Stimulated activated naive CD8-positive, alpha-beta T cell treated with anti-CD3 and anti-CD28 coated beads, Interleukin-15, amount 100 ng/mL, for 72 hours (primary cell): ENCODE data around the gene ALPL.
"Not testable (repeated sequence)": the region's sequence is repeated elsewhere in the genome, so short reads cannot be mapped to it uniquely, and the experiment has no call there.

Experiments used
- ATAC-seq: fragments of 150-1000 bp; cut with Tn5 transposase; 2 replicates; pipeline ENCODE4 v1.10.0; 2021; ENCODE audit warnings: mild to moderate bottlenecking, moderate library complexity
- DNase-seq, 2 donors: peaks; one replicate each; pipeline ENCODE4 v3.0.0; 2021 to 2022
- H3K27ac Mint-ChIP-seq, 2 donors: one replicate each; pipeline ENCODE4 v1.8.0; 2022; ENCODE audit warnings: mild to moderate bottlenecking in 2 of 2, mixed read lengths in 2 of 2, moderate library complexity in 2 of 2
- H3K27me3 Mint-ChIP-seq: one replicate; pipeline ENCODE4 v1.8.0; 2022; ENCODE audit warnings: mixed read lengths
- H3K4me1 Mint-ChIP-seq: one replicate; pipeline ENCODE4 v1.8.0; 2022; ENCODE audit warnings: mild to moderate bottlenecking, mixed read lengths
- H3K4me3 Mint-ChIP-seq, 2 donors: one replicate each; pipeline ENCODE4 v1.8.0; 2022; ENCODE audit warnings: mild to moderate bottlenecking in 2 of 2, mixed read lengths in 2 of 2, moderate library complexity in 1 of 2
- H3K9me3 Mint-ChIP-seq, 2 donors: one replicate each; pipeline ENCODE4 v1.8.0; 2022; ENCODE audit warnings: mixed read lengths in 2 of 2

ALPL gene

DNA sequence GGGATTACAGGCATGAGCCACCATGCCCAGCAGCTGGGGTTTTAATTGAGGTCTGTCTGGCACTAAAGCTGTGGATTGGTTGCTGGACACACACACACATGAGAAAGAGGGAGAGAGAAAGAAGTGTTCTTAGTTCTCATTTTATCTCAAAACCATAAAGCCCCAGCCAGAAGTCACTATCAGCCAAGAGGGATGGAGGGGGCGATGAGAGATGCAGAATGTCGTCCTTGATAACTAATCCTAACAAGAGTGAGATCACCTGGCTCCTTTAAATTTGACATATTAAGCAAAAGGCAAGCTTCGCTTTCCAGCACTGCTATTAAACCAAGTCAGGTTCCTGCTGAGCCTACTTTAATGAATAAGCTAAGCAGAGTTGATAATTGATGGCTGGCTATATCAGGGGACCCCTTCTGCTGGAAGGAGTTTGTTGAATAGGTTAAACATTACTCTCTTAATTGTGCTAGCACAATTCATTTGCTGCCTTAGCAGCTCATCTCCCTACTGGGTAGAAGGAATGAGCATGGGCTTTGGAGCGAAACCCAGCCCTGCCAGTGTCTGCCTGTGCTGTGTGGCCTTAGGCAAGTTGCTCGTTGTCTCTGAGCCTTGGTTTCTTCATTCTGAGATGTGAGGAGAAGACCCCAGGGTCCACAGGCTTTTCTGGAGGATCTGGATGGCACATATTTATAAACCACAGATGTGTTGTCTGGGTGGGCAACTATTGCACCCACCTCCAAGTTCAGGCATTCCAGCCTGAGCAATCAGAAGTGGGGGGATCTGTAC, 50.8 kb downstream of the ALPL start:
- ATAC-seq (no peak), DNase-seq (no peak)
- no peak overlapping the region for H3K4me3 Mint-ChIP-seq
- H3K27me3 Mint-ChIP-seq: peaks cover 37% of the 10 kb centered on the region
- no peaks in the 10 kb centered on the region for H3K9me3 Mint-ChIP-seq
- no peaks in the 10 kb centered on the region for H3K4me1 Mint-ChIP-seq
- no peak overlapping the region for H3K27ac Mint-ChIP-seq

DNA sequence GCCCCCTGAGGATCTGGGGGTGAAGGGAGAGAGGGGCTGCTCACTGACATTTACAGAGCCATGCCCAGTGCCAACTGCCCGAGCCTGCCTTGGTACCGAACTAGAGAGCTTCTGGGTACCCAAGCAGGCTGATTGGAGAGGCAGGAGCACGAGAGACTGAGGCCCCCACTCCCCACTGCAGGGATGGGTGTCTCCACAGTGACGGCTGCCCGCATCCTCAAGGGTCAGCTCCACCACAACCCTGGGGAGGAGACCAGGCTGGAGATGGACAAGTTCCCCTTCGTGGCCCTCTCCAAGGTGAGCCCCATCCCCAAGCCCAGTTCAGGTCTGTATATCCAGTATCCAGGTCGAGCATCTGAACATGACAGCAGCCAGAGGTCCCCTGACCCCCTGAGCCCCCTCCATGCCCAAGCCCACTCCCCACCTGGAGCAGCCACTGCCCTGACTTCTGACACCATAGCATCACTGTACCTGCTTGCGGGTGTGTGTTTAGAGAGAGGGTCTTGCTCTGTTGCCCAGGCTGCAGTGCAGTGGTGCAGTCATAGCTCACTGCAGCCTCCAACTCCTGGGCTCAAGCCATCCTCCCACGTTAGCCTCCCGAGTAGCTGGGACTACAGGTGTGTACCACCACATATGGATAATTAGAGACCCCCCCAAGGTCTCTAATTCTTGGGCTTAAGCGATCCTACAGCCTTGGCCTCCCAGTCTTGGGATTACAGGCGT, 51.9 kb downstream of the ALPL start:
- Mint-ChIP-seq H3K4me3 (no peak overlapping the region), H3K4me1 (no peaks in the 10 kb centered on the region), H3K27me3 (peaks cover 27% of the 10 kb centered on the region), H3K9me3 (no peaks in the 10 kb centered on the region), H3K27ac (no peak overlapping the region)
- no peak for ATAC-seq
- DNase-seq: no peak

GRCh38 chr1:21562896-21563295, 53.7 kb downstream of the ALPL start:
- no peaks in the 10 kb centered on the region for H3K4me1 Mint-ChIP-seq
- peaks cover 12% of the 10 kb centered on the region for H3K27me3 Mint-ChIP-seq
- ATAC-seq: no peak
- DNase-seq: no peak
- no peaks in the 10 kb centered on the region for H3K9me3 Mint-ChIP-seq
- H3K4me3 Mint-ChIP-seq: no peak overlapping the region
- no peak overlapping the region for H3K27ac Mint-ChIP-seq

GRCh38 chr1:21563971-21564370, 54.7 kb downstream of the ALPL start:
- DNase-seq: no peak
- no peak for ATAC-seq
- no peaks in the 10 kb centered on the region for H3K9me3 Mint-ChIP-seq
- no peak overlapping the region for H3K4me3 Mint-ChIP-seq
- H3K4me1 Mint-ChIP-seq: no peaks in the 10 kb centered on the region
- no peak overlapping the region for H3K27ac Mint-ChIP-seq
- H3K27me3 Mint-ChIP-seq: peaks cover 8% of the 10 kb centered on the region

DNA sequence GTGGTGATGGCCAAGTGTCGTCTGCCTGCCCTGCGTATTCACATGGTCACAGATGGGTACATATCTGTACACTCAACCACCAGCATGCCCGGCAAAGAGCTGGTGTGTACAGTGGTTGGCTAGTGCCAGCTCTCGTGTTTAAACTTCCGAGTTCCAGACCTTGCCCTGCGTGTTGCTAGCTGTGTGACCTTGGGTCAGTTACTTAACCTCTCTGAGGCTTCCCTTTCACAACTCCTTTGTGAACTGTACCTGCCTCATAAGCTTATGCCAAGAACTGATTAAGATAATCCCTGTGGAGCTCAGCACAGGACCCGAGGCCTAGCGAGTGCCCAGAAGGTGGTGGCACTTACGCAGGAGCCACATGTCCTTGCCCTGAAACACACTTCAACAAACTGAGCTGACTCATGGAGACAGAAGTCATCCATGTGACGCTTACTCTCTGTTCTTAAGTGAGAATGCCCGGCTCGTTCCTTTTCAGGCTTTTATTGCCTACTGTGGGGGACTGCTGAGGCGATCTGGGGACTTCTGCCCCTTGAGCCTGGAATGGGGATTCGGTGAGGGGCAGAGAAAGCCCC, 55.4 kb downstream of the ALPL start:
- Mint-ChIP-seq H3K4me1 (no peaks in the 10 kb centered on the region), H3K4me3 (no peak overlapping the region), H3K27me3 (peaks cover 7% of the 10 kb centered on the region), H3K9me3 (no peaks in the 10 kb centered on the region), H3K27ac (peak overlapping the region in 1 of 2 donors; percentile 24)
- no peak for DNase-seq
- ATAC-seq: no peak

GRCh38 chr1:21565285-21565684, 56.1 kb downstream of the ALPL start:
- Mint-ChIP-seq H3K4me3 (no peak overlapping the region), H3K9me3 (no peaks in the 10 kb centered on the region), H3K27me3 (peaks cover 7% of the 10 kb centered on the region), H3K27ac (no peak overlapping the region), H3K4me1 (no peaks in the 10 kb centered on the region)
- no peak for DNase-seq
- no peak for ATAC-seq

DNA sequence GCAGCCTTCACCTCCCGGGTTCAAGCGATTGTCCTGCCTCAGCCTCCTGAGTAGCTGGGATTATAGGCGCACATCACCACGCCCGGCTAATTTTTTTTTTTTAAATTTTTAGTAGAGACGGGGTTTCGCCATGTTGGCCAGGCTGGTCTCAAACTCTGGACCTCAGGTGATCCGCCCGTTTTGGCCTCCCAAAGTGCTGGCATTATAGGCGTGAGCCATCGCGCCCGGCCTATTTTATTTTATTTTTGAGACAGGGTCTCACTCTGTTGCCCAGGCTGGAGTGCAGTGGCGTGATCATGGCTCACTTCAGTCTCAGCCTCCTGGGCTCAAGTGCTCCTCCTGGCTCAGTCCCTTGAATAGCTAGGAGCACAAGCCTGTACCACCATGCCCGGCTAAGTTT, 57.1 kb downstream of the ALPL start:
- not testable (repeated sequence) for ATAC-seq, H3K4me1 Mint-ChIP-seq

GRCh38 chr1:21567241-21568005, 58.2 kb downstream of the ALPL start:
- Mint-ChIP-seq H3K9me3 (no peaks in the 10 kb centered on the region), H3K4me3 (no peak overlapping the region), H3K4me1 (no peaks in the 10 kb centered on the region), H3K27me3 (peaks cover 8% of the 10 kb centered on the region), H3K27ac (no peak overlapping the region)
- DNase-seq (no peak), ATAC-seq (no peak)

More for the DNA sequence above, 57.1 kb downstream of the ALPL start:
- H3K9me3 Mint-ChIP-seq, H3K27ac Mint-ChIP-seq, DNase-seq, H3K4me3 Mint-ChIP-seq, H3K27me3 Mint-ChIP-seq: not testable (repeated sequence)

DNA sequence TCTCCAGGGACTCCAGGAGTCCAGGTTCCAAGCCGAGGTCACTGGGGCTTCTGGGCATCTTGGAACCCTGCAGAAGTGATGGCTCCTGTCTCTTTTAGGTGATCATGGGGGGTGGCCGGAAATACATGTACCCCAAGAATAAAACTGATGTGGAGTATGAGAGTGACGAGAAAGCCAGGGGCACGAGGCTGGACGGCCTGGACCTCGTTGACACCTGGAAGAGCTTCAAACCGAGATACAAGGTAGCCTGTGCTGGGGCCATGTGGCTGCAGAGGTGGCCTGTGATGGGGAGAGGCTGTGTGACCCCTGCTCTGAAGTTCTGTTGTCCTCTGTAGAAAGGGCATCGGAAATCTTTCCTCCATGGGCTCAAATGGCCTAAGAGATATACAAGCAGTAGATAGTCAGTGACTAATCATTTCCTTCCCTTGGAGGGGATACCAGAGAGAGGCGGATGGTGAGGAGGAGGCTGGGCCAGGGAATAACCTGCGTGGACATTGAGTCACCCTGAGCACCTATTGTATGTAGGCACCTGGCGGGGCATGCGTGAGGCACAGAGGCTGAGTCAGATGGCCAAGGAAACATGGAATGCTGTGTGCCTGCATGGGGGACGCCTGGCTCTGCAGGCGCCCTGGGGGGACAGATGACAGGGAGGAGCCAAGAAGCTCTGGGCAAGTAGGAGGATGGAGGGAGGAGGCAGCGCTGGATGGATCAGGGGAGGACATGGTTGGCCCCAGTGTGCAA, 59.0 kb downstream of the ALPL start:
- no peaks in the 10 kb centered on the region for H3K4me1 Mint-ChIP-seq
- H3K9me3 Mint-ChIP-seq: no peaks in the 10 kb centered on the region
- DNase-seq (no peak), ATAC-seq (no peak)
- H3K4me3 Mint-ChIP-seq: no peak overlapping the region
- H3K27ac Mint-ChIP-seq: no peak overlapping the region
- H3K27me3 Mint-ChIP-seq: peaks cover 15% of the 10 kb centered on the region

DNA sequence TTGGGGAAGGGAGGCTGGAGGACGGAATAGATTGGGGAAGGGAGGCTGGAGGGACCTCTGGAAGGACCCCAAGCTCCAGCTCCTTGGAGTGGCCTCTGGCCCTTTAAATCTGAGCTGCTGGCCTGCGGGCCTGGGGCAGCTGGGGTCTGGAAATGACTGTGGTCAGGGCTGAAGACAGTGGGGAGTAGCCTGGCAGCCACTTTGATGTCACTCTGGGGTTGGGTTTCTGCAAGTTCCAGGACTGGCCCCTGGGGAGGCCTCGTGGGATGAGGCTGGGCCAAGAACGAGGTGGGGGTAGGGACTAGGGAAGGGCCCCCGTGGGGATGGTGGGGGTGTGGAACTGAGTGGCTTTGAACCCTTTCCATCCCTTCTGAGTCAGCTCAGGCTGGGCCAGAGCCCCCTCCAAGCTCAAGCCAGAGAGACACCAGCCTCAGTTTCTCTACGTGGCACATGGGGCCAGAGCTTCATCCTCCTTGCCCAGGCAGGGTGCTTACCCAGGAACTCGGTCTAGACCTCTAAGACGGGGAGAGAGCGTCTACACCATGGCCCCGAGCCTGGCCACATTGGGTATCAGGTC, 59.7 kb downstream of the ALPL start:
- ATAC-seq: no peak
- DNase-seq: no peak
- peaks cover 4% of the 10 kb centered on the region for H3K4me1 Mint-ChIP-seq
- no peaks in the 10 kb centered on the region for H3K9me3 Mint-ChIP-seq
- no peak overlapping the region for H3K27ac Mint-ChIP-seq
- no peak overlapping the region for H3K4me3 Mint-ChIP-seq
- peaks cover 22% of the 10 kb centered on the region for H3K27me3 Mint-ChIP-seq

DNA sequence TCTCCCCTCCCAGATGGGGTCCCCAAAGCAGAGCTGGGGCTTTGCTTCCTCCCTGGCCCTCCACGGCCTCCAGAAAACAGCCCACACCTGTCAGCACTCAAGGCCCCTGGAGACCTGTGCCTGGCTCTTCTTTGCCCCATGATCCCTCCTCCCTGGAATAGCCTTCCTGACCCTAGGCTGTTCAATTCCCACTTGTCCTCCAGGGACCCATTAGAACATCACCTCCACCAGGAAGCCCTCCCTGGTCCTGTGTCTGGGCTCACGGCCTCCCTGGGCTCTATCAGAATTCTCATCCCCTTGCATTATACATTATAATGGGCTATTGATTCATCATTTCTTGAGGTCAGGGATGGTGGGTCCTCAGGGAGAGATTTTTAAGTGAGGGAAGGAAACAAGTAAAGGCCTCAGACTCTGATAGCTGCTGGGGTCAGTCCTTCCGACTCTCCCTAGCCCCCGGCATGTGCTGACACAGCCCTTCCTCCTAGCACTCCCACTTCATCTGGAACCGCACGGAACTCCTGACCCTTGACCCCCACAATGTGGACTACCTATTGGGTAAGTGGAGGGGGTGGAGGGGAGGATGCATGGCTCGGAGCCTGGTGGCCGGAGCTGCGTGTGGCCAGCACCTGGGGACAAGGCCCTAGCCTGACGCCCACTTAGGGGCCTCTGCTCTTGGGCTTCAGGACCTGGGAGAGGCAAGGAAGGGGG, 60.8 kb downstream of the ALPL start:
- no peak for ATAC-seq
- Mint-ChIP-seq H3K9me3 (no peaks in the 10 kb centered on the region), H3K27me3 (peaks cover 32% of the 10 kb centered on the region), H3K4me3 (no peak overlapping the region), H3K4me1 (peaks cover 7% of the 10 kb centered on the region), H3K27ac (no peak overlapping the region)
- no peak for DNase-seq

- no peaks in the 10 kb centered on the region for H3K9me3 Mint-ChIP-seq
- no peak overlapping the region for H3K27ac Mint-ChIP-seq
- DNase-seq (no peak), ATAC-seq (no peak)
- peaks cover 7% of the 10 kb centered on the region for H3K4me1 Mint-ChIP-seq
- H3K4me3 Mint-ChIP-seq: no peak overlapping the region
- peaks cover 38% of the 10 kb centered on the region for H3K27me3 Mint-ChIP-seq
These were observed 61.3 kb downstream of the ALPL start for GRCh38 chr1:21570528-21570875.

GRCh38 chr1:21570885-21571284, 61.7 kb downstream of the ALPL start:
- no peak overlapping the region for H3K27ac Mint-ChIP-seq
- ATAC-seq (no peak), DNase-seq (no peak)
- peaks cover 42% of the 10 kb centered on the region for H3K27me3 Mint-ChIP-seq
- no peak overlapping the region for H3K4me3 Mint-ChIP-seq
- no peaks in the 10 kb centered on the region for H3K9me3 Mint-ChIP-seq
- peaks cover 7% of the 10 kb centered on the region for H3K4me1 Mint-ChIP-seq

DNA sequence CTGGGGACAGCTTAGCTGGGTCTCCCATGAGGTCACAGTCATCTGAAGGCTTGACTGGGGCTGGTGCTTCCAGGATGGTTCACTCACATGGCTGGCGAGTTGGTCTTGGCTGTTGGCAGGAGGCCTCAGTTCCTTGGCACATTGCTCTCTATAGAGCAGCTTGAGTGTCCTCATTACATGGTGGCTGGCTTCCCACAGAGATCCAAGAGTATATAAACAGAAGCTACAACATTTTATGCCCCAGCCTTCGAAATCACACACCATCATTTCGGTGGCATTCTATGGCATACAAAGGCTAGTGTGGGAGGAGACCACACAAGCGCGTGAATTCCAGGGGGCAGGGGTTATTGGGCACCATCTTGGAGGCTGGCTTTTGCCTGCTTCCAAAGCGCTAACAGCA, 63.0 kb downstream of the ALPL start:
- DNase-seq (no peak), ATAC-seq (no peak)
- Mint-ChIP-seq H3K9me3 (no peaks in the 10 kb centered on the region), H3K4me3 (no peak overlapping the region), H3K4me1 (peaks cover 7% of the 10 kb centered on the region), H3K27ac (no peak overlapping the region), H3K27me3 (peaks cover 47% of the 10 kb centered on the region)
